Nephron (organoid): ENCODE results near the gene LRRC51.
"Not testable (repeated sequence)": the region's sequence is repeated elsewhere in the genome, so short reads cannot be mapped to it uniquely, and the experiment has no call there.

Experiments
- H3K27ac Mint-ChIP-seq, 3 experiments: 2 replicates each; pipeline ENCODE4 v1.8.0; 2020; ENCODE audit warnings: mixed read lengths in 3 of 3, mild to moderate bottlenecking in 2 of 3, moderate library complexity in 1 of 3
- H3K27me3 Mint-ChIP-seq: 2 replicates; pipeline ENCODE4 v1.8.0; 2021; ENCODE audit warnings: low read depth, mild to moderate bottlenecking, moderate library complexity, mixed read lengths
- H3K36me3 Mint-ChIP-seq: 2 replicates; pipeline ENCODE4 v1.8.0; 2020; ENCODE audit warnings: low read depth, mixed read lengths
- H3K4me1 Mint-ChIP-seq: 2 replicates; pipeline ENCODE4 v1.8.0; 2020; ENCODE audit warnings: mixed read lengths
- H3K4me3 Mint-ChIP-seq, 3 experiments: 2 replicates each; pipeline ENCODE4 v1.8.0; 2020; ENCODE audit warnings: mild to moderate bottlenecking in 3 of 3, mixed read lengths in 3 of 3, moderate library complexity in 2 of 3
- H3K9me3 Mint-ChIP-seq: 2 replicates; pipeline ENCODE4 v1.8.0; 2020; ENCODE audit warnings: mixed read lengths
- TF ChIP-seq, protein P1 (sequence below), 3 experiments: fragments of 200-600 bp; sonication (generic); IDR thresholded peaks; one replicate each; pipeline ENCODE4 v1.5.0; 2021; ENCODE audit warnings: antibody characterized with exemption in 3 of 3; ENCODE audit not compliant: unreplicated experiment in 3 of 3

The LRRC51 gene

DNA sequence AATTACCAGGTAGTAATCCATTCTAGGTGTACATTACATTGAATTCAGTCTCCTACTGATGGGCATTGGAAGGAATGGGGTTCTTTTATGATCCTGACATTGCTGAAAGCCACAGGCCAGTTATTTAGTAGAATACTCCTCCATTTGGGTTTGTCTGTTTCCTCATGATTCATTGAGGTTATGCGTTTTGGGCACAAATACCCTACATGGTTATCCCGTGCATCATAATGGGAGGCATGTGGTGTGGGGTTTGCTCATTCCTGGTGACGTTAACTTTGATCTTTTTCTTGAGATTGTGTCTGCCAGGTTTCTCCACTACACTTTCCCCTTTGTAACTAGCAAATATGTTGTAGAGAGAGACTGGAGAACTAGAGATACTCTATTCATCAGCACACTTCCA lies 60.4 kb downstream of the LRRC51 start:
- Mint-ChIP-seq H3K36me3 (no peaks in the 10 kb centered on the region), H3K4me1 (no peaks in the 10 kb centered on the region), H3K27me3 (peaks cover 15% of the 10 kb centered on the region), H3K4me3 (no peak overlapping the region), H3K27ac (no peak overlapping the region), H3K9me3 (peaks cover 2% of the 10 kb centered on the region)
- TF ChIP-seq, protein P1, sequence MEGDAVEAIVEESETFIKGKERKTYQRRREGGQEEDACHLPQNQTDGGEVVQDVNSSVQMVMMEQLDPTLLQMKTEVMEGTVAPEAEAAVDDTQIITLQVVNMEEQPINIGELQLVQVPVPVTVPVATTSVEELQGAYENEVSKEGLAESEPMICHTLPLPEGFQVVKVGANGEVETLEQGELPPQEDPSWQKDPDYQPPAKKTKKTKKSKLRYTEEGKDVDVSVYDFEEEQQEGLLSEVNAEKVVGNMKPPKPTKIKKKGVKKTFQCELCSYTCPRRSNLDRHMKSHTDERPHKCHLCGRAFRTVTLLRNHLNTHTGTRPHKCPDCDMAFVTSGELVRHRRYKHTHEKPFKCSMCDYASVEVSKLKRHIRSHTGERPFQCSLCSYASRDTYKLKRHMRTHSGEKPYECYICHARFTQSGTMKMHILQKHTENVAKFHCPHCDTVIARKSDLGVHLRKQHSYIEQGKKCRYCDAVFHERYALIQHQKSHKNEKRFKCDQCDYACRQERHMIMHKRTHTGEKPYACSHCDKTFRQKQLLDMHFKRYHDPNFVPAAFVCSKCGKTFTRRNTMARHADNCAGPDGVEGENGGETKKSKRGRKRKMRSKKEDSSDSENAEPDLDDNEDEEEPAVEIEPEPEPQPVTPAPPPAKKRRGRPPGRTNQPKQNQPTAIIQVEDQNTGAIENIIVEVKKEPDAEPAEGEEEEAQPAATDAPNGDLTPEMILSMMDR (IDR thresholded peaks at IDR 0.05; ENCODE audit: unreplicated experiment in 3 of 3) = no peak

DNA sequence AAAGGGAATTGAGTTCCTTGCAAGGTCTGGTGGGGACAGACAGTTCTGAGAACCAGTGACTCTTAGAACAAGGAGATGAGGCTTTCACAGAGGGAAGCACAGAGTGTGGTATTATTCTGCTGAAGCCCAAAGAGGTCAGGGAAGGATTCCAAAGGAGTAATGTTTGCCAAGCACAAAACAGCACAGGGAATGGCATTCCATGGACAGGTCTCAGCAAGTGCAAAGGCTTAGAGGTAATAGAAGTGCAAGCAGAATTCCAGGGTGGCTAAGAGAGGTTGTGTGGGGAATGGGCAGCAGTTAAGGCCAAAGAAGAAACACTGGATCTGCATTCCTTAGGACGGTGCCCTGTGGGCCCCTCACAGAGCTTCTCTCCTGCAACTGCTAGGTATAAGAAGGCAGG lies 61.4 kb downstream of the LRRC51 start:
- not testable (repeated sequence) for H3K4me3 Mint-ChIP-seq, H3K4me1 Mint-ChIP-seq, H3K27ac Mint-ChIP-seq, H3K9me3 Mint-ChIP-seq, H3K36me3 Mint-ChIP-seq
- peaks cover 15% of the 10 kb centered on the region for H3K27me3 Mint-ChIP-seq

GRCh38 chr11:72142543-72142942 lies 61.9 kb downstream of the LRRC51 start:
- peaks cover 15% of the 10 kb centered on the region for H3K27me3 Mint-ChIP-seq
- H3K4me1 Mint-ChIP-seq, H3K9me3 Mint-ChIP-seq, H3K36me3 Mint-ChIP-seq, H3K27ac Mint-ChIP-seq, H3K4me3 Mint-ChIP-seq: not testable (repeated sequence)

DNA sequence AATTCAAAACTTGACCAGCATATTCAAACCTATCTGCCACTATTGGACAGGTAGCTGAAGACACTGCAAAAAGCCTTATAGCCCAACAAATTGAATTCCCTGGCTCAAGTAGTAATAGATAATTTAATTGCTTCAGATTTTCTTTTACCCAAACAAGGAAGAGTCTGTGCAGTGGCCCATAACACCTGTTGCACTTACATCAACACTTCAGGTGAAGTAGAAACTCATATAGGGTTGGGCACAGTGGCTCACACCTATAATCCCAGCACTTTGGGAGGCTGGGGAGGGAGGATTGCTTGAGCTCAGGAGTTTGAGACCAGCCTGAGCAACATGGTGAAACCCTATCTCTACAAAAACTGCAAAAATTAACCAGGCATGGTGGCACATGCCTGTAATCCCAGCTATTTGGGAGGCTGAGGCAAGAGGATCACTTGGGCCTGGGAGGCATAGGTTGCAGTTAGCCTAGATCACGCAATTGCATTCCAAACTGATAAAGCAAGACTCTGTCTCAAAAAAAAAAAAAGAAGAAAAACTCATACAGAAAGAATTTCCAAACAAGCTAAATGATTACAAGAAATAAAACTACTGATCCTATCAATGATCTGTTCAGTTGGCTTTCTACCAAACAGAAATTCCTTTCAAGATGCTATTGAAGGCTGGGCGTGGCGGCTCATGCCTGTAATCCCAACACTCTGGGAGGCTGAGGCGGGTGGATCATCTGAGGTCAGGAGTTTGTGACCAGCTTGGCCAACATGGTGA lies 64.3 kb downstream of the LRRC51 start:
- Mint-ChIP-seq H3K9me3 (no peaks in the 10 kb centered on the region), H3K4me3 (no peak overlapping the region), H3K36me3 (no peaks in the 10 kb centered on the region), H3K4me1 (no peaks in the 10 kb centered on the region), H3K27ac (no peak overlapping the region), H3K27me3 (peaks cover 15% of the 10 kb centered on the region)
- TF ChIP-seq, protein P1 (IDR thresholded peaks at IDR 0.05; ENCODE audit: unreplicated experiment in 3 of 3) = no peak
